HG03571 (cell line): ENCODE data around the gene FAT1.

ENCODE experiments used
- ATAC-seq: cut with Tn5 transposase; IDR thresholded peaks from one replicate; pipeline ENCODE4 v1.9.1; 2021; ENCODE audit not compliant: unreplicated experiment

FAT1 gene

DNA sequence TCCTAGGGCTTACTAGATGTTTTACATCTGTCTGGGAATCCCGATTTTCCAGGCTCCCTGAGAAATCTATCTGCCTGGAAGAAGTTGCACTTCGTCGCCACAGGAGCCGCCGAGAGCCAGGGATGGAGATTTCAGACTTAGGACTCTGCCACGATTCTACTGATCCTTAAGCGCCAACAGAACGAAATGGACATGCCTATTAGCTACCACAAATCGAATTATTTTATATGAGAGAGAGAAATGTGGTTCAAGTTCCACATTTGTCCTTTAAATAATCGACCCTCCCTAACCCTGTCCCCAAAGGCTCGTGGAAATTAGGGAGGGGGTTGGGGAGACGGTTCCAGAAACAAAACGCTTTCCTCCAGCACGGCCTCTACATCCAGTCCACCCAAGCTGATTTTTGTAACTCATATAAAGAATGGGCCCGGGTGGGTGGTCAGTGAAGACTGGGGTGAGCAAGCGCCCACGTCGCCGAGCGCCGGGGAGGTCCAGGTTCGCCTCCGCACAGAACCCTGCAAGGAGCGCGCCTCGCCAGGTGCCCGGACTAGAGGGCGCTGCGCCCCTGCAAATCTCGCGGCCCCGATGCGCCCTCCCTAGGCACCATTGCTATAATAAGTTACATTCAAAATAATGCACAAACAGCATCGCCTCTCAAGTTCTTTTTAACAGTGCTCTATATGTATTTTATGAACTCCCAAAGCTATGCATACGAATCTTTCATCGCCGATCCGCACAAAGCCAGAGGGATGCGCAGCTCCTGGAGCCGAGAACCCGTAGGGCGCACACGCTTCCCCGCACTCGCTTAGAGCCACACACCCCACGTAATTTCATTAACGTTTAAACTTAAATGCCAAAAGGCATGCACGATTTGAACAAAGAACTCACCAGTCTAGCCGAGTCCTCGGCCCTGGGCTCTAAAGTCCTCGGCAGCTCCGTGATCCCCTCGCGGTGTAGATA is 2.1 kb upstream of the FAT1 start:
- ATAC-seq, result no peak

DNA sequence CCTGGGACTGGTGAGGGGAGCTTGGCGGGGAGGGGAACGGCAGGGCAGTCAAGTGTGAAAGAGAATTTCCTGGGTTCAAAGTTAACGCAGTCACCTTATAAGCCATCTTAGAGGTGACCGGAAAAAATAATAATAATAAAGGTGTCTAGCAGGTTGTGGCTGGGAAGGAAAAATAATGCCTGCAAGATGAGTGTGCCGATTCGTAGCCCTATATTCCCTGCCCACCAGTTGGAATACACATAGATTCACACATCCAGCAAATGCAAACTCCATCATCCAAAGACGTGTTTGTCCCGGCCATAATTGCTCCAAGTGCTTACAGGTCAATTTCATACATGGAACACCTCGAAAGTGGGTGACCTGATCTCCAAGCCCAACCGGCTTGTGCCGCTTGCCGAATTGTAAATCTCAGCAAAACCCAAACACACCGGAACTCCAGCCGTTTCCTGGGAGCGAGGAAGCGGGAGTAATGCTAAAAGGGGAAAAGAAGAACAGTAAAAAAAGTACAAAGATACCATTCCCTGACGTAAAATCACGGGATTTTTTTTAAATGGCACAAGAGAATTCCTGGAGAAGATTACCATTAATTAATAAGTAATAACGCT is 1.3 kb upstream of the FAT1 start:
- ATAC-seq, result no peak

DNA sequence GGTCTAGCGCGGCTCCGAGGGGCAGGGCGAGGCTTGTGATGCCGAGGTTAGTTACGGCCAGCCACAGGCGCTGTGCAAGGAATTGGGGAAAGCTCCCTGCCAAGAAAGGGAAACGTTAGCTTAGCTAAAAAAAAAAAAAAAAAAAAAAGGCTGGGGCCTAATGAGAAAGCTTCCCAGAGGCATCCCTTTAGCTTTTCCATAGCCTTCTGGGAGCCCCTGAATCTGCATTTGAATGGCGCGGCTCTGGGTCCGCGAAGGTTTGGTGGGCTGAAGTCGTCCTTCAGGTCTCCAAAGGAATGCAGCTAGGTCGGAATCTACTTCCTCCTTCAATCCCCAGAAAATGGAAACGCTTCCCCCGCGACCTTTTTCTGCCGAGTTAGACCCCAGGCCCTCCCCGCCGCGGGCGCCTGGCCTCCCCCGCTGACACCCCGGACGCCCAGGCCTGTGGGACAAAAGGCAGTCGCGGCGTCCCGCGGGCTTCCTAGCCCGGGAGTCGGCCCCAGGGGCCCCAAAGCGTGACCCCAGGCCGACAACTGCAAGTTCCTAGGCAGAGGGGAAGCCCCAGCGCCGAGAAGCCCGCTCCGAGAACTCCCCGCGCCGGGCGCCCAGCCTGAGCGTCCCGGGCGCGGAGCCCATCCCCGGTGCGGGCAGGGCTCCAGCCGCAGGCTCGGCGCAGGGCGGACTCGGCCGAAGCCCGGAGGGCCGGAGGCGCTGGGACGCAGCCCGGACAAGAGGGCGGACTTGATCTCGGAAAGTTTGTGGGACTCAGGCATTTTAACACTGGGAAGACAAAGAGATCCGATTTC is 605 bp upstream of the FAT1 start:
- no peak for ATAC-seq

GRCh38 chr4:186722796-186723291 is 812 bp downstream of the FAT1 start:
- ATAC-seq, result no peak

DNA sequence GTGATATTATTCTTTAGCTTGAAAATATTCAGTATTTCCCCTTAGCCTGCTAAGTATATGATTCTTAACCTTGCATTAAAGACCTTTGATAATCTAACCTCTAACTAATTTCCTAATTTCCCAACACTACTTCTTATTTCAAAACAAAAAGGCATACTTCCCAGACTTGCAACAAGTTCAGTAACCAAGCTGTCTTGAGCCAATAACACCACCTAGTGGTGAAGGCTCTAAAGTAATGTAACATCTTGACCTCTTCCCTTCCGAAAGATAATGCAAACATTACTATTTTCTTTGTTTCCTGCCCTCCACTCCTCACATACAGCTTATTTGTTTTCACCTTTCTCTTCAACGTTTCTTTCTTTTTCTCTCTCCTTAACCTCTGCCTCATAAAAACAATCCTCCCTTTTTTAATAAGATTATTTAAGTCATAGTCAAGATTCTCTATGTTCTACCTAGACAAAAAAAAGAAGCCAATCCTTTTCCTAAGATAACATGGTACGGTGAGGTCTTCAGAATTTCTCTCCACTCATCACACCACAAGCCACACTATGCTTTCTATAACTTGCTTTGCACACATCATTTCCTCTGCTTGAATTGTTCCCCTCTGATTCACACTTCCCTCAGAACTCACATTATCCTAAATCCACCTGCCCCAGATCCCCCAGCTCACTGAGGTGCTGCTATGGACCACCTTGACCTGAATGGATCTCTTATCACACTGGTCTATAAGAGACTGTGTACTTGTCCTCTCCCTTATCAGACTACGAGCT is 3.5 kb downstream of the FAT1 start:
- no peak for ATAC-seq

- ATAC-seq, result no peak
These were observed 6.1 kb downstream of the FAT1 start for GRCh38 chr4:186717556-186717955.

GRCh38 chr4:186715077-186715476 is 8.6 kb downstream of the FAT1 start:
- no peak for ATAC-seq

GRCh38 chr4:186714006-186714675 is 9.5 kb downstream of the FAT1 start:
- ATAC-seq, result no peak

GRCh38 chr4:186712690-186713089 is 11.0 kb downstream of the FAT1 start:
- ATAC-seq, result no peak

- no peak for ATAC-seq
These were observed 13.0 kb downstream of the FAT1 start for GRCh38 chr4:186710521-186711119.

DNA sequence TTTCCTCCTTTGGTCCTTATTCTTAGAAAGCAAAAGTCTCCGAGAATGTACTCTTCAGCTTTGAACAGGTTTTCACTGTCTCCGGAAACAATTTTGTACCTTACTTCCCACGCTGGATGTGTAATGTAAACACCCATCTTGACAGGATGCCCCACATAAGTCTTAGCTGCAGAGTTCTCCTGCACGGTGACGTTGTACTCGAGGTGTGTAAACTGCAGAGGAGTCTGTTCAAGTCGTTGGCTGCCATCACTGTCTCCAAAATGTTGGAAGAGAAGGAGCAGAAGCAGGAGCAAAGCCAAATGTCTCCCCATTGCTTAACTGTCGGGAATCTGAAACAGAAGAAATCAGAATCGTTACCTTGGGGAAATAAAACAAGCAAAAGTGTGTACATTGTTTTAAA is 14.1 kb downstream of the FAT1 start:
- no peak for ATAC-seq

DNA sequence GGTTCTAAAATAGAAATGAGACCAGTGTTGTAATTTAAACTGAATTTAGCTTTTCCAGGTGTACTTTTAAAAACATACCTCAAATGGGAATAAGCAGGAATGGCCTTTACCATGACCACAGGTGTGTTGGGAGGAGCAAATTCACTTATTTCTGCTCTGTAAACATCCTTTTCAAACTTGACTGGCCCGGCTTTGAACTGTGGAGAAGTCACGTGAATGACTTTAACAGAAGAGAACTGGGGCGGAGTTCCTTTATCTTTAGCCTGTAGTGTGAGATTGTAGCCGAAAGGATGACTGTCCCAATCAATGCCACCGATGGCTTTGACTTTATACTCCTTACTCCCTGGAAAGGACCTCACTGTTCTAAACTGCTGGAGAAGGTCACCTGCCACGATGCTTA is 15.1 kb downstream of the FAT1 start:
- no peak for ATAC-seq

DNA sequence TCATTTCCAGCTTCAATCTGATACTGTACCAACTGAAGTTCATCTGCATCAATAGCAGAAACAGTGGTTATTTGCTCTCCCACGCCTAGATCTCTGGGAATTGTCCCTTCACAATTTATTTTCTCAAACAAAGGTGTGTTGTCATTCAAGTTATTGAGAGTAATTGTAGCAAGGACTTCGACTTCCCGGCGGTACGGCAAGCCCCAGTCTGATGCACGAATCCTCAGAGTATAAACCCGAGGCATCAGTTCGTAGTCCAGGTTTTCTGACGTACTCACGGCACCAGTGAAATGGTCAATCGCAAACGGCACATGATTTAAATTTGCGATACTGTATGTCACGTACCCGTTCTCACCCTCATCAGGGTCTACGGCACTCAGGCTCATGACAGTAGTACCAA is 15.7 kb downstream of the FAT1 start:
- ATAC-seq, result no peak

GRCh38 chr4:186707574-186707973 is 16.1 kb downstream of the FAT1 start:
- ATAC-seq, result no peak

DNA sequence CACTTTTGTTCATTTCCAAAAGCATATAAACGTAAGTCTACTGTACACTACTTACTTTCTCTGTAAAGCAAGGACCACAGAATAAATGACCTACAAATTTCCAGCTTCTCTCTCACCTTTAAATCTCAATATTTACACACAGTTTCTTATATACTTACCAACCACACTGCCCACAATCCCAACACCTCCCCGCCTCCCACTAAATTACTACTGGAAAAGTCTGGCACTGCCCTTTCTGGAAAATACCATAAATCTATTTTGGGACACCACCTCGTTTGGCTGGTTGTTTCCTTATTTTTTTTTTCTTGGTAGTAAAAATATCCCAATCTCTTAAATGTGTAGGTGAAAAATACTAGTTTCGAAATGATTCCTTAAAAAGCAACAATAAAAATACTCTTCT is 19.6 kb downstream of the FAT1 start:
- no peak for ATAC-seq

DNA sequence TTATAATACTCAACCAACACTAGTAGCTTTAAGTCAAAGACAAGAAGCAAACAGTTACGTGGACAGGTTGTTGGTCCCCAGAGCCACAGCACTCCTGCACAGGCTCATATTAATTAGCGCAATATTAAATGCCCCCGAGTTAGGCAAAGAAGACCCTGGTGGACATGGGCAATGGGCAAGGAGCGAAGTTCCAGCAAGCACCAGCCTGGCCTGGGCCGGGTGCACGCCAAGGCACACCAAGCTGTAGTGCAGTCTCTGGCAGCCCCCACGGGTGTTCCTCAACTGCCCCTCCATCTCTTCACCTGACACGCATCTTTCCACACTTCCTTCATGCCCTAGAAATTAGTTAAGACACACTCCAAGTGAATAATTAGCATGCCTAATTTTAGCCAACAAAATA is 20.1 kb downstream of the FAT1 start:
- ATAC-seq, result no peak

GRCh38 chr4:186702940-186703339 is 20.7 kb downstream of the FAT1 start:
- no peak for ATAC-seq

- ATAC-seq, result no peak
These were observed 21.4 kb downstream of the FAT1 start for GRCh38 chr4:186702297-186702696.

GRCh38 chr4:186701788-186702187 is 21.9 kb downstream of the FAT1 start:
- no peak for ATAC-seq

DNA sequence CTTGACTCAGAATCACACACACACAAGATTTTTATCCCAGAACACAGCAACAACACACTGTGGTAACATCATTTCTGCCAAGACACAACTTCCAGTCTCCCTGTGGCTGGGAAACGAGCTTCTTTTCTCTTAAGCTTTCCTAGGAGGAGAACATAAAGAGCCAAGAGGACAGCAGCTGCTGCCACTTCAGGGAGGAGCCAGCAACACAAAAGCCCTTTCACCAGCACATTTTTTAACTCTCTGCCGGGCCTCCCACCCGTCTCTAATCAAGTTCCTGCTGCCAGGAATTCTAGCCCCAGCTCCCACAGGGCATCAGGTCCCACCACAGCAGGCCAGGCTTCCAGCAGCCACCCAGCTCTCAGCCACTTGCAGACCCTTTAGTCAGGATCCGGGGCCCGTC is 22.4 kb downstream of the FAT1 start:
- ATAC-seq, result no peak
